ENCODE results near the gene THSD4.

The THSD4 gene

DNA sequence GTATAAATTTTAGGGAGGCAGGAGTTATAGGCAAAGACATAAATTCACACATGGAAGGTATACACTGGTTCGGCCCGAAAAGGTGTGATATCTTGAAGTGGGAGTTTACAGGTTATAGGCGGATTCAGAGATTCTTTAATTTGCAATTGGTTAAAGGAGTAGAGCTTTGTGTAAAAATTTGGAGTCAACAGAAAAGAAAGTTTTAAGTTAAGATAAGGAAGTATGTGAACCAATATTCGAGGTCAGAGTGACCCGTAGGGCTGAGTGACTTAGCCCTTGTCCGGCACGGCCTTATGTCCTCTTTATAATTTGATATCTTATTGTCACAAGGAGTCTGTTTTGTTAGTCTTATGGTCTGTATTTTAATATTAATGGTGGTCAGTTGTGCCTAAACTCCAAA is 10.6 kb upstream of the THSD4 start:
- Histone ChIP-seq H4K20me1 (ENCODE audit: insufficient read depth, low read length, poor library complexity, severe bottlenecking) (no peaks in the 10 kb centered on the region), H3K9me2 (replicated peaks; ENCODE audit: low read depth, low read length) (no peaks in the 10 kb centered on the region), H3K9ac (ENCODE audit: low read depth, low read length, poor library complexity, severe bottlenecking) (no peak overlapping the region), H3K4me1 (ENCODE audit: insufficient read depth, low read length, poor library complexity, severe bottlenecking) (no peaks in the 10 kb centered on the region), H3K27me3 (ENCODE audit: insufficient read depth, low read length, poor library complexity, severe bottlenecking) (no peaks in the 10 kb centered on the region), H3K9me3 (ENCODE audit: insufficient read depth, low read depth, low read length) (no peaks in the 10 kb centered on the region), H3K4me3 (ENCODE audit: low read length, poor library complexity, severe bottlenecking) (no peak overlapping the region), H3K36me3 (ENCODE audit: insufficient read depth, low read length) (no peaks in the 10 kb centered on the region), H2AFZ (ENCODE audit: low read length) (no peak overlapping the region), H3F3A (ENCODE audit: low read depth) (no peaks in the 10 kb centered on the region), H3K4me2 (ENCODE audit: low read depth, low read length, poor library complexity, severe bottlenecking) (no peak overlapping the region), H3K79me2 (ENCODE audit: insufficient read depth, low read length) (no peaks in the 10 kb centered on the region)
- TF ChIP-seq EZH2phosphoT487 (IDR thresholded peaks at IDR 0.05; ENCODE audit: borderline replicate concordance) (no peak), CTCF (conservative IDR thresholded peaks at IDR 0.05; ENCODE audit: low read length) (no peak)

DNA sequence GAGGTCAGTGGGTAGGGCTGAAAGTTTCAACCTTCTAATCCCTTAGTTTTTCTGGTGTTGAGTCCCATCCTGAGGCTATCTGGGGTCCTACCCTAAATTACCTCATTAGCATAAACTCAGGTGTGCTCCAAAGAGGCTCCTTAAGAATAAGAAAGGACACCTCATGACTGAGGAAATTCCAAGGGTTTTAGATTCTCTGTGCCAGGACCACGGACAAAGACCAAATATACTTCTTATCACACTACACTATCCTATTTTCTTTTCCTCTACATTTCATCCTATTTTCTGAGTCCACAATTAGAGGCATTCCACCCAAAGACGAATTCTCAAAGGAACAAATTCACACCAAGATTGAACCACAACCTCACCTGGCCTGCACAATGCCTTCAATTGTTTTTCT is 9.8 kb upstream of the THSD4 start:
- Histone ChIP-seq H3K4me3 (ENCODE audit: low read length, poor library complexity, severe bottlenecking) (no peak overlapping the region), H3K79me2 (ENCODE audit: insufficient read depth, low read length) (no peaks in the 10 kb centered on the region), H3K9ac (ENCODE audit: low read depth, low read length, poor library complexity, severe bottlenecking) (no peak overlapping the region), H3K4me2 (ENCODE audit: low read depth, low read length, poor library complexity, severe bottlenecking) (no peak overlapping the region), H4K20me1 (ENCODE audit: insufficient read depth, low read length, poor library complexity, severe bottlenecking) (no peaks in the 10 kb centered on the region), H3K9me3 (ENCODE audit: insufficient read depth, low read depth, low read length) (no peaks in the 10 kb centered on the region), H3F3A (ENCODE audit: low read depth) (no peaks in the 10 kb centered on the region), H3K27me3 (ENCODE audit: insufficient read depth, low read length, poor library complexity, severe bottlenecking) (no peaks in the 10 kb centered on the region), H3K4me1 (ENCODE audit: insufficient read depth, low read length, poor library complexity, severe bottlenecking) (no peaks in the 10 kb centered on the region), H2AFZ (ENCODE audit: low read length) (no peak overlapping the region), H3K36me3 (ENCODE audit: insufficient read depth, low read length) (no peaks in the 10 kb centered on the region), H3K9me2 (replicated peaks; ENCODE audit: low read depth, low read length) (no peaks in the 10 kb centered on the region)
- TF ChIP-seq EZH2phosphoT487 (IDR thresholded peaks at IDR 0.05; ENCODE audit: borderline replicate concordance) = no peak

DNA sequence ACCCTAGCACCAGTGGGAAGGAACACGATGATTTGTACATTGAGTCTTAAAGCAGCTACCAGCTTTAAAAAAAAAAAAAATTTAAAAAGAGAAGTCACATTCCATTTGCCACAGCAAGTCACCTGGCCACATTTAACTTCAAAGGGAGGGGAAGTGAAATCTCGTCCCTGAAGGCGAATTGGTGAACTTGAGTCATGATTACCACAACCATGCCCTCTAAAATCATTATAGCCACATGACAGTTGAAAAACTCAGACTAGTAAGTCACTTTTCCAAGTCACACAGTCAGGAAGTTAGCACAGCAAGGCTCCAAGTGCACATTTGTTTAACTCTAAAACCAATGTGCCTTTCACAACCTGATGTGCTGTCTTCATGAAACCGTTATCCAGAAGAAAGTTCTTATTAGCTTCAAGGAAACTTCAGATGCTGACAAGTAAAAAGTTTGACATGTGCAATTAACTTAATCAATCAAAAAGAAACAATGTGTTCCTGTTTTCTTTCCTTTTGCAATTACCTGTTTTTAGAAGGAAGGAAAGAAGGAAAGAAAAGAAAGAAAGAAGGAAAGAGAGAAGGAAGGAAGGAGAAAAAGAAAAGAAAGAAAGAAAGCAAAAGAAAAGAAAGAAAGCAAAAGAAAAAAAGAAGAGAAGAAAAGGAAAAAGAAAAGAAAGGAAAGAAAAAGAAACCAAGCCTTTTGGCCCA is 8.3 kb upstream of the THSD4 start:
- no peak for TF ChIP-seq CTCF (conservative IDR thresholded peaks at IDR 0.05; ENCODE audit: low read length)
- TF ChIP-seq EZH2phosphoT487 (IDR thresholded peaks at IDR 0.05; ENCODE audit: borderline replicate concordance) = no peak

GRCh38 chr15:71107501-71107815 is 7.8 kb upstream of the THSD4 start:
- Histone ChIP-seq H2AFZ (ENCODE audit: low read length) (peak overlapping the region; percentile 14; the same call in 1 of the 2 replicates), H3K4me3 (ENCODE audit: low read length, poor library complexity, severe bottlenecking) (no peak overlapping the region), H3K9me3 (ENCODE audit: insufficient read depth, low read depth, low read length) (no peaks in the 10 kb centered on the region), H3K27me3 (ENCODE audit: insufficient read depth, low read length, poor library complexity, severe bottlenecking) (no peaks in the 10 kb centered on the region), H3F3A (ENCODE audit: low read depth) (no peaks in the 10 kb centered on the region), H3K4me1 (ENCODE audit: insufficient read depth, low read length, poor library complexity, severe bottlenecking) (no peaks in the 10 kb centered on the region), H3K36me3 (ENCODE audit: insufficient read depth, low read length) (no peaks in the 10 kb centered on the region), H3K4me2 (ENCODE audit: low read depth, low read length, poor library complexity, severe bottlenecking) (no peak overlapping the region), H4K20me1 (ENCODE audit: insufficient read depth, low read length, poor library complexity, severe bottlenecking) (no peaks in the 10 kb centered on the region), H3K79me2 (ENCODE audit: insufficient read depth, low read length) (no peaks in the 10 kb centered on the region), H3K9me2 (replicated peaks; ENCODE audit: low read depth, low read length) (no peaks in the 10 kb centered on the region), H3K9ac (ENCODE audit: low read depth, low read length, poor library complexity, severe bottlenecking) (no peak overlapping the region)
- TF ChIP-seq CTCF (conservative IDR thresholded peaks at IDR 0.05; ENCODE audit: low read length) = no peak
- TF ChIP-seq EZH2phosphoT487 (IDR thresholded peaks at IDR 0.05; ENCODE audit: borderline replicate concordance) = no peak

More for the DNA sequence above, 8.3 kb upstream of the THSD4 start:
- Histone ChIP-seq H4K20me1 (ENCODE audit: insufficient read depth, low read length, poor library complexity, severe bottlenecking) (no peaks in the 10 kb centered on the region), H3K9me3 (ENCODE audit: insufficient read depth, low read depth, low read length) (no peaks in the 10 kb centered on the region), H3K4me1 (ENCODE audit: insufficient read depth, low read length, poor library complexity, severe bottlenecking) (no peaks in the 10 kb centered on the region), H3K9ac (ENCODE audit: low read depth, low read length, poor library complexity, severe bottlenecking) (no peak overlapping the region), H3K36me3 (ENCODE audit: insufficient read depth, low read length) (no peaks in the 10 kb centered on the region), H3K79me2 (ENCODE audit: insufficient read depth, low read length) (no peaks in the 10 kb centered on the region), H3K9me2 (replicated peaks; ENCODE audit: low read depth, low read length) (no peaks in the 10 kb centered on the region), H2AFZ (ENCODE audit: low read length) (peak overlapping the region; percentile 14), H3F3A (ENCODE audit: low read depth) (no peaks in the 10 kb centered on the region), H3K27me3 (ENCODE audit: insufficient read depth, low read length, poor library complexity, severe bottlenecking) (no peaks in the 10 kb centered on the region), H3K4me2 (ENCODE audit: low read depth, low read length, poor library complexity, severe bottlenecking) (no peak overlapping the region), H3K4me3 (ENCODE audit: low read length, poor library complexity, severe bottlenecking) (no peak overlapping the region)

All from Loucy (cell line).